ENCODE measurements around the gene USP7. TPM values are rescaled to one million over a fixed set of nuclear protein-coding genes. Genes with fewer than 3 reads are reported as not detected.

Gene USP7
- total RNA-seq, 3 donors from 2014 or later, result 125 to 144 (median 130) TPM

DNA sequence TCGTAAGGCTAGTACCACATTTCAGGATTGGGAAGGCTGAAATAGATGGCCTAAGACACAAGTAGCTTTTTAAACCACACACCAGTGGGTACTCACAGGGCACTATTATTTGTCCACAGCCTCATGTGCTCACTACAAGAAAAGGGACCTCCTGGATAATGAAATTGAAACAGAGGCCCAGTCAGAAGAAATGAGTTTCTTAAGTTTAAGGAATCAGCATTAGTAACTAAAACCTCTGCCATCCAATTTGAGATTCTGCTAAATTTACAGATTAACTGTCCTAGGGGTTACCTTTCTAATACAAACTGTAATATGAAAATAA is 3.0 kb downstream of the USP7 start:
- no peak for TF ChIP-seq CTCF (IDR thresholded peaks at IDR 0.05)
- intact Hi-C loops (cut with DNase I, micrococcal nuclease), result no loop called here
- no peak for ATAC-seq
- Histone ChIP-seq H3K36me3 (ENCODE audit: low read depth) (no peaks in the 10 kb centered on the region), H3K4me1 (ENCODE audit: low read depth) (peaks cover 65% of the 10 kb centered on the region), H3K4me3 (no peak overlapping the region), H3K9me3 (no peaks in the 10 kb centered on the region)
- DNase-seq, result no peak

- Histone ChIP-seq H3K36me3 (ENCODE audit: low read depth) (no peaks in the 10 kb centered on the region), H3K4me1 (ENCODE audit: low read depth) (peaks cover 71% of the 10 kb centered on the region), H3K9me3 (no peaks in the 10 kb centered on the region), H3K4me3 (no peak overlapping the region)
- intact Hi-C loops (cut with DNase I, micrococcal nuclease), result no loop called here
- ATAC-seq (peak; percentile 11), DNase-seq (no peak)
- no peak for TF ChIP-seq CTCF (IDR thresholded peaks at IDR 0.05)
Measured at GRCh38 chr16:8959921-8960787, 3.6 kb downstream of the USP7 start.

GRCh38 chr16:8958344-8959167 is 5.2 kb downstream of the USP7 start:
- ATAC-seq (peak; percentile 43), DNase-seq (peak in 2 of 3 donors; percentile 58 to 66)
- H3K36me3 ChIP-seq (ENCODE audit: low read depth), result no peaks in the 10 kb centered on the region
- TF ChIP-seq CTCF (IDR thresholded peaks at IDR 0.05), result no peak
- peaks cover 67% of the 10 kb centered on the region for H3K4me1 ChIP-seq (ENCODE audit: low read depth)
- no peak overlapping the region for H3K4me3 ChIP-seq
- intact Hi-C loops (cut with DNase I, micrococcal nuclease), result no loop called here
- no peaks in the 10 kb centered on the region for H3K9me3 ChIP-seq

DNA sequence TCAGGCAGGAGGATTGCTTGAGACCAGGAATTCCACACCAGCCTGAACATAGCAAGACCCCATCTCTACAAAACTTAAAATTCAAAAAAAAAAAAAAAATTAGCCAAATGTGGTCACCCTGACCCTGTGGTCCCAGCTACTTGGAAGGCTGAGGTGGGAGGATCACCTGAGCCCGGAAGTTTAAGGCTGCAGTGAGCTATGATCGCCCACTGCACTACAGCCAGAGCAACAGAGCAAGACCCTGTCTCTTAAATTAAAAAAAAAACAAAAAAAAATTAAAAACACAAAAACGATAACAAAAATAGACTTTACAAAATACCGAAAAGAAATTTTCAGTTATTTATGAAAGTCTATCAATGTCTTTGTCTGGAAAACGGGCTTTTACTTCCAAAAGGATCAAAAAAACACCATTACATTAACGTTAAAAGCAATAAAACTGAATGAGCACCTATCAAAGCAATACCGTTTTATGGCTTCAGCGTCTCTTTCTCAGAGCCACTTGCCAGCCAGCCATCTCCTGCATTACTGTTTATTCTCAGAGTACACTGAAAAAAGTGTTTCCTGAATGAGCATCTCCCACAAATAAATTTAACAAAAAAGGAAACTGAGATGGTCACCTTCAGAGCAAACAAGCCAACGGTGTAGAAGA is 6.1 kb downstream of the USP7 start:
- ATAC-seq, result peak; percentile 53
- H3K9me3 ChIP-seq, result no peaks in the 10 kb centered on the region
- DNase-seq, result no peak
- H3K4me3 ChIP-seq, result no peak overlapping the region
- TF ChIP-seq CTCF (IDR thresholded peaks at IDR 0.05), result no peak
- H3K4me1 ChIP-seq (ENCODE audit: low read depth), result peaks cover 75% of the 10 kb centered on the region
- H3K36me3 ChIP-seq (ENCODE audit: low read depth), result no peaks in the 10 kb centered on the region
- intact Hi-C loops (cut with DNase I, micrococcal nuclease), result no loop called here

GRCh38 chr16:8957063-8957397 is 6.7 kb downstream of the USP7 start:
- H3K4me1 ChIP-seq (ENCODE audit: low read depth), result peaks cover 81% of the 10 kb centered on the region
- intact Hi-C loops (cut with DNase I, micrococcal nuclease), result no loop called here
- H3K36me3 ChIP-seq (ENCODE audit: low read depth), result no peaks in the 10 kb centered on the region
- TF ChIP-seq CTCF (IDR thresholded peaks at IDR 0.05), result no peak
- no peak overlapping the region for H3K4me3 ChIP-seq
- no peak for DNase-seq
- no peaks in the 10 kb centered on the region for H3K9me3 ChIP-seq
- ATAC-seq, result no peak

Measured in mucosa of descending colon (tissue), 3 donors.